HG03066 (cell line): ENCODE results near the gene LDHB.
"Not testable (repeated sequence)": the region's sequence is repeated elsewhere in the genome, so short reads cannot be mapped to it uniquely, and the experiment has no call there.

Experiments
- ATAC-seq: cut with Tn5 transposase; IDR thresholded peaks from one replicate; pipeline ENCODE4 v1.9.1; 2021; ENCODE audit warnings: low read depth; ENCODE audit not compliant: unreplicated experiment

The LDHB gene

GRCh38 chr12:21657326-21658077 is at the start of gene LDHB:
TSS of gene LDHB (minus strand) at chr12:21657842. CDS start at chr12:21654671, 3,171 bp downstream.
- ATAC-seq: peak; percentile 92

- ATAC-seq: no peak
Observed at GRCh38 chr12:21704847-21705246, 47.2 kb upstream of the LDHB start.

GRCh38 chr12:21699851-21700250 is 42.2 kb upstream of the LDHB start:
- ATAC-seq: no peak

- ATAC-seq: no peak
Observed at GRCh38 chr12:21697904-21698630, 40.4 kb upstream of the LDHB start.

DNA sequence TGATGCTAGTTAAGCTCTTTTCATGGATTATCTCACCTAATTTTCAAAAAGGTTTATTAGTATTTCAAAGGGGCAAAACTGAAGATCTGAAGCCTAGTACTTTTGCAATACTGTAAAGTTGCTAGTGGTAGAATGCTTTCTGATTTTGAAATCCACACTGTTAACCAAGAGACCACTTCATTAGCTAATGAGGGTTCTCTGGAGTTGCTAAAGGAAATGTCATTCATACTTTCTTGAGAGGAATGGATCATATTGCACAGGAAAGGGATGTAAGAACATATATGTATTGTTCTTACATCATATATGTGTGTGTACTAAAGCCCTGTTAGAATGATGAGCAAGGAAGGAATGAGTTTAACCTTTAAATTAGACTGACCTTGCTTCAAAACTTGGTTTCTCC is 39.0 kb upstream of the LDHB start:
- no peak for ATAC-seq

DNA sequence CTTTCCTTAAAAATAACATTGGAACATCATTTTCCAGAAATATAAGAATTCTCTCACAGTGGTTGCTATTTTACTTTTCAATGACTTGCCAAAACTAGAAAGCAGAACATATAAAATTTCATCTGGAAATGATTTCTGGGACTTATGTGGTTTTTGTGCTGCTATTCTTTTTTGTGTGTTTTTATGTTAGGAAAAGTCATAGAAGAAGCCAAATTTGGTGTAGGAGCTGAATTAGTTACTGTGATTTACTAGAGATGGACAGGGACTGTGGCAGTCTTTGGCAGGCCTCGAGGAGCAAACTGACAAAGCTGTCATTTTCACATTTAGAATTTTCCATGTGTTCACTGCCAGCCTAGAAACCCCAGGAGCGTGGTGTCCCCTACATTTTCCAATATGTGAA is 38.3 kb upstream of the LDHB start:
- no peak for ATAC-seq

DNA sequence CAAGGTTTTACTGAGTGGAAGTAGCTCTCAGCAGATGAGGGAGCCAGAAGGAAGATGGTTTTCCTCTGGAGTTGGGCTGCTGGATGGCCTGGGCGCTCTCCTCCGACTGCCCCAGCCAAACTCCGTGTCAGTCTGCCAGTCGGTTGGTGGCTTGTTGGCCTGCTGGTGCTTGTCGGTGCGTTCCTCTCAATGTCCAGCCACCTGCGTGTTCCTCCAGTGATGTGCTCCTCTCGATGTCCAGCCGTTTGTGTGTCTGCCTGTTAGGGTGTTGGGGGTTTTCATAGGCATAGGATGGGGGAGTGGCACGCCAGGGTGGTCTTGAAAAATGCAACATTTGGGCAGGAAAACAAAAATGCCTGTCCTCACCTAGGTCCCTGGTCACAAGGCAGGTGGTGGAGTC is 37.0 kb upstream of the LDHB start:
- no peak for ATAC-seq

DNA sequence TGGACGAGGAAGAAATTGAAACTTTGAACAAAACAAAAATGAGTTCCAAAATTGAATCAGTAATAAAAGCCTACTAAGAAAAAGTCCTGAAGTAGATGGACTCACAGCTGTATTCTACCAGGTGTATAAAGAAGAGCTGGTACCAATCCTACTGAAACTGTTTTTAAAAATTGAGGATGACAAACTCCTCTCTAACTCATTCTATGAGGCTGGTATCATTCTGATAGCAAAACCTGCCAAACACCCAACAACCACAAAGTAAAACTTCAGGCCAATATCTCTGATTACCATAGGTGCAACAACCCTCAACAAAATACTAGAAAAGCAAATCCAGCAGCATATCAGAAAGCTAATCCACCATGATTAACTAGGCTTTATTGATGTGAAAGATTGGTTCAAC is 33.9 kb upstream of the LDHB start:
- no peak for ATAC-seq

GRCh38 chr12:21690704-21691368 is 33.2 kb upstream of the LDHB start:
- ATAC-seq: no peak

- ATAC-seq: no peak
Observed at GRCh38 chr12:21683115-21683514, 25.5 kb upstream of the LDHB start.

DNA sequence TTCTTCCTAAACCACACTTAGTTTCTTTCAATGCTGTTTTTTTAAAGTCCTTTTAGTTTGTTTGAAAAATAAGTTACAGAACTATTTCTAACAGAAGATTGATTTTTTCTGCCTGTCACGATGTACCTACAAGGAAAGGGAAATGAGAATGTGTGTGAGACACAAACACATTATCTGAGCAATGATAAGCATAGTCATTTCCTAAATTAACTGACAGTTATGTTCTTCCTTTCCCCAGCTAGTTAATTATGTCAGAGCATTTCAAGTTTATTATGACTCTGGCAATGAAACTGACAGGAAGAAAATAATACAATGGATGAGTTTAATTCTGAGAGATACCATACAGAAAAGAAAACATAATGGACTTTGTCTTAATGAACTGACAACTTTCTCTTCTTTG is 21.3 kb upstream of the LDHB start:
- ATAC-seq: no peak

- ATAC-seq: no peak
Observed at GRCh38 chr12:21677622-21678277, 20.1 kb upstream of the LDHB start.

DNA sequence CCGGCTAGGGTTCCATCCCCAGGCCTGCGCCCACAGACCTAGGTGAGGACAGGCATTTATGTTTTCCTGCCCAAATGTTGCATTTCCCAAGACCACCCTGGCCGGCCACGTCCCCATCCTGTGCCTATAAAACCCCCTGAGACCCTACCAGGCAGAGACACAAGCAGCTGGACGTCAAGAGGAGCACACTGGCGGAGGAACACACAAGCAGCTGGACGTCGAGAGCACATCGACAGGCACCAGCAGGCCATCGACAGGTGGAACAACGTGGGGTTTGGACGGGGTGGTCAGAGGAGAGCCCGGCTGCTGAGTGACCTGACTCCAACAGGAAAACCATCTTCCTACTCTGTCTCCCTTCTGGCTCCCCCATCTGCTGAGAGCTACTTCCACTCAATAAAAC is 19.6 kb upstream of the LDHB start:
- no peak for ATAC-seq

DNA sequence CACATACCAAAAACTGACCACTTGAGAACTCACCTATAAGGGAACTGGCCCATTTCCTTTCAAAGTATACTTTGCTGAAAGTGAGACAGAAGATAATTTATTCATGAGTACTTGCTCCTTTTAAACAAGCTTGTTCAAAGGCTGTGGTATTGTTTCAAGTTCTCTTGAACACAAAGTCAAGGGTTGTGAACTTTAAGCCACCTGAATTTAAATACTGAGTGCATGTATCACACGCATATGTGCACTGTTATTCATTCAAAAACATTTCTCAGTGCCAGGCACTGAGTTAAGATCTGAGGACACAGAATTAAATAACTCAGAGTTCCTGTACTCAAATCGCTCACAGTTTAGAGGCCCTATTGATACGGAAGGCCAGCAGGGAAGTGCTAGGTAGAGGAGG is 19.1 kb upstream of the LDHB start:
- no peak for ATAC-seq

DNA sequence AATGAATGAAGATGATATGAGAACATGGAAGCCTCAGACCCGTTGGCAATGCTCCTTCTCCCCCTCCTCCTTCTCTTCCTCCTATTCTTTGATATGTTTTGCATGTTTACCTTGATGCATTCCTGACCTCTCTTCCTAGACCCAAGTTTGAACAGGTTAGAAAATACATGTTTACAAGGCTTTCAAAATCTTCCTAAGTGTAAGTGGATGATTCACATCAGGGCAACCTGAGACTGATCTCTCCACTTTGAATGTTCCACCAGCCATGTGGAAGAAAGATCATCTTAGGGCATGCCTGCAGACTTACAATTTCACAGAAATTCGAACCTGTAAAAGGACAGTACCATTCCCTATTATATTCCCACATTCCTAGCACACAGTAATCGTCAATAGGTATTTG is 18.0 kb upstream of the LDHB start:
- no peak for ATAC-seq

DNA sequence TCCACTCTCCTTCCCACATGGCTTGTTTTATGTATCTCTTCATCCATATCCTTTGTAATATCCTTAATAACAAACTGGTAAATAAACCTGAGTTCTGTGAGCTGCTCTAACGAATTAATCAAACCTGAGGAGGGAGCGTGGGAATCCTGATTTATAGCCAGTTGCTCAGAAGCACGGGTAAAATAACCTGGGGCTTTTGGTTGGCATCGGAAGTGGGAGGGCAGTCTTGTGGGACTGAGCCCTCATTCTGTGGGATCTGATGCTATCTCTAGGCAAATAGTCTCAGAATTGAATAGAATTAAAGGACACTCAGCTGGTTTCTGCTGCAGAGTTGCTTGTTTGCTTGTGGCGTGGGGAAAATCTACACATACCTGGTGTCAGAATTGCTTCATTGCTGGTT is 17.5 kb upstream of the LDHB start:
- ATAC-seq: no peak

DNA sequence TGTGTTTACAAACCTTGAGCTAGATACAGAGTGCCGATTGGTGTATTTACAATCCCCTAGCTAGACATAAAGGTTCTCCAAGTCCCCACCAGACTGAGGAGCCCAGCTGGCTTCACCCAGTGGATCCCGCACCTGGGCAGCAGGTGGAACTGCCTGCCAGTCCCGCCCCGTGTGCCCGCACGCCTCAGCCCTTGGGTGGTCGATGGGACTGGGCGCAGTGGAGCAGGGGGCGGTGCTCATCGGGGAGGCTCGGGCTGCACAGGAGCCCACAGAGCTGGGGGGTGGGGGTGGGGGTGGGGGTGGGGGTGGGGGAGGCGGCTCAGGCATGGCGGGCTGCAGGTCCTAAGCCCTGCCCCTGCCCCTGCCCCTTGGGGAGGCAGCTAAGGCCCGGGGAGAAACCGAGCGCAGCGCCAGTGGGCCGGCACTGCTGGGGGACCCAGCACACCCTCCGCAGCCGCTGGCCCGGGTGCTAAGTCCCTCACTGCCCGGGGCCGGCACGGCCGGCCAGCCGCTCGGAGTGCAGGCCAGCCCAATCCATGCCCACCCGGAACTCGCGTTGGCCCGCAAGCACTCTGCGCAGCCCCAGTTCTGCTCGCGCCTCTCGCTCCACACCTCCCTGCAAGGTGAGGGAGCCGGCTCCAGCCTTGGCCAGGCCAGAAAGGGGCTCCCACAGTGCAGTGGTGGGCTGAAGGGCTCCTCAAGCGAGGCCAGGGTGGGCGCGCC is 16.3 kb upstream of the LDHB start:
- not testable (repeated sequence) for ATAC-seq

- no peak for ATAC-seq
Observed at GRCh38 chr12:21672146-21672545, 14.5 kb upstream of the LDHB start.

GRCh38 chr12:21666722-21667121 is 9.1 kb upstream of the LDHB start:
- no peak for ATAC-seq

- no peak for ATAC-seq
Observed at GRCh38 chr12:21665816-21666215, 8.2 kb upstream of the LDHB start.
